ENCODE data around the gene CAPN8.
A peak's percentile ranks its signal among the peaks of the same experiment; 100 is the strongest.

The CAPN8 gene

GRCh38 chr1:223609066-223609465 is 56.4 kb downstream of the CAPN8 start:
- TF ChIP-seq, protein P1, sequence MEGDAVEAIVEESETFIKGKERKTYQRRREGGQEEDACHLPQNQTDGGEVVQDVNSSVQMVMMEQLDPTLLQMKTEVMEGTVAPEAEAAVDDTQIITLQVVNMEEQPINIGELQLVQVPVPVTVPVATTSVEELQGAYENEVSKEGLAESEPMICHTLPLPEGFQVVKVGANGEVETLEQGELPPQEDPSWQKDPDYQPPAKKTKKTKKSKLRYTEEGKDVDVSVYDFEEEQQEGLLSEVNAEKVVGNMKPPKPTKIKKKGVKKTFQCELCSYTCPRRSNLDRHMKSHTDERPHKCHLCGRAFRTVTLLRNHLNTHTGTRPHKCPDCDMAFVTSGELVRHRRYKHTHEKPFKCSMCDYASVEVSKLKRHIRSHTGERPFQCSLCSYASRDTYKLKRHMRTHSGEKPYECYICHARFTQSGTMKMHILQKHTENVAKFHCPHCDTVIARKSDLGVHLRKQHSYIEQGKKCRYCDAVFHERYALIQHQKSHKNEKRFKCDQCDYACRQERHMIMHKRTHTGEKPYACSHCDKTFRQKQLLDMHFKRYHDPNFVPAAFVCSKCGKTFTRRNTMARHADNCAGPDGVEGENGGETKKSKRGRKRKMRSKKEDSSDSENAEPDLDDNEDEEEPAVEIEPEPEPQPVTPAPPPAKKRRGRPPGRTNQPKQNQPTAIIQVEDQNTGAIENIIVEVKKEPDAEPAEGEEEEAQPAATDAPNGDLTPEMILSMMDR (IDR thresholded peaks at IDR 0.05; ENCODE audit: low read depth, low read length), result no peak
- H3K36me3 ChIP-seq, result no peaks in the 10 kb centered on the region

GRCh38 chr1:223558512-223558911 is 107.0 kb downstream of the CAPN8 start:
- Histone ChIP-seq H3K9me3 (no peaks in the 10 kb centered on the region), H3K4me3 (ENCODE audit: low read depth, low read length) (no peak overlapping the region), H3K4me1 (no peaks in the 10 kb centered on the region), H3K27me3 (no peaks in the 10 kb centered on the region), H3K36me3 (no peaks in the 10 kb centered on the region)
- DNase-seq, result no peak
- TF ChIP-seq, protein P1 (IDR thresholded peaks at IDR 0.05; ENCODE audit: low read depth, low read length), result no peak

More at GRCh38 chr1:223609066-223609465, 56.4 kb downstream of the CAPN8 start:
- DNase-seq, result no peak
- no peaks in the 10 kb centered on the region for H3K4me1 ChIP-seq
- no peak overlapping the region for H3K4me3 ChIP-seq (ENCODE audit: low read depth, low read length)
- no peaks in the 10 kb centered on the region for H3K27me3 ChIP-seq
- H3K9me3 ChIP-seq, result no peaks in the 10 kb centered on the region

DNA sequence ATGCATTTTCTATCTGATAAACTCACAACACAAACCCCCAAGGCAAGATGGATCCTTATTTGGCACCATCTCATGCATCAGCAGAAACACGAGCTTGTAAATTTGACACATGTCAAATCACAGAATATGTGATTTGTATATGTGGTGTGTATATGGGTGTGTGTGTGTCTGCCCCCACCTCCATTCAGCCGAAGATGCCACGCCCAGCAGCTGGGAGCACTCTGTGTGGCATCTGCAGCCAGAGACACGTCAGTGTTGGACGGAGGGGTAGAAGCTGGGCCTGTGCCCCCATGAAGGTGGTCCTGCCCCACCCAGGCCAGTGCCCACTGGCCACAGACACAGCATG is 108.4 kb downstream of the CAPN8 start:
- Histone ChIP-seq H3K27me3 (no peaks in the 10 kb centered on the region), H3K36me3 (no peaks in the 10 kb centered on the region), H3K9me3 (no peaks in the 10 kb centered on the region), H3K4me1 (no peaks in the 10 kb centered on the region), H3K4me3 (ENCODE audit: low read depth, low read length) (no peak overlapping the region)
- DNase-seq, result no peak
- TF ChIP-seq, protein P1 (IDR thresholded peaks at IDR 0.05; ENCODE audit: low read depth, low read length), result no peak

GRCh38 chr1:223556414-223557129 is 108.9 kb downstream of the CAPN8 start:
- TF ChIP-seq, protein P1 (IDR thresholded peaks at IDR 0.05; ENCODE audit: low read depth, low read length), result peak; percentile 86
- no peaks in the 10 kb centered on the region for H3K4me1 ChIP-seq

DNA sequence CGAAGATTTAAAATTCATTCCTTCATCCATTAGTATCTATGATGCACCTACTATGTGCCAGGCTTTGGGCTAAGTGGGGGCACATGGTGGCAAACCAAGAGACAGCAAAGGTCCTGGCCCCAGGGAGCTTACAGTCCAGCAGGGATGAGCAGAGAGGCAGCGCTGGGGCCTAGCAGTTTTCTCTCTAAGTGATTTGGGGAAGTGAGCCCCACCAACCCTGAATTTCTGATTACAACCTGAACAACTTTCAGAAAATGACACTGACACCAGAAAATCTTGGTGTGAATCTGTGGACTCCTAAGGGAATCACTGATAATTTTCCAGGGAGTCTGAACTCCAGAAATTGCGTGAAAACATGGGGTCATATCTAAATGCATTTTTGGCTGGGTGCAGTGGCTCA is 111.5 kb downstream of the CAPN8 start:
- Histone ChIP-seq H3K9me3 (no peaks in the 10 kb centered on the region), H3K36me3 (no peaks in the 10 kb centered on the region), H3K4me1 (no peaks in the 10 kb centered on the region), H3K4me3 (ENCODE audit: low read depth, low read length) (no peak overlapping the region), H3K27me3 (no peaks in the 10 kb centered on the region)
- no peak for DNase-seq
- TF ChIP-seq, protein P1 (IDR thresholded peaks at IDR 0.05; ENCODE audit: low read depth, low read length), result no peak

More at GRCh38 chr1:223556414-223557129, 108.9 kb downstream of the CAPN8 start:
- no peaks in the 10 kb centered on the region for H3K9me3 ChIP-seq
- DNase-seq, result peak; percentile 67
- H3K27me3 ChIP-seq, result no peaks in the 10 kb centered on the region
- H3K36me3 ChIP-seq, result no peaks in the 10 kb centered on the region
- H3K4me3 ChIP-seq (ENCODE audit: low read depth, low read length), result no peak overlapping the region

DNA sequence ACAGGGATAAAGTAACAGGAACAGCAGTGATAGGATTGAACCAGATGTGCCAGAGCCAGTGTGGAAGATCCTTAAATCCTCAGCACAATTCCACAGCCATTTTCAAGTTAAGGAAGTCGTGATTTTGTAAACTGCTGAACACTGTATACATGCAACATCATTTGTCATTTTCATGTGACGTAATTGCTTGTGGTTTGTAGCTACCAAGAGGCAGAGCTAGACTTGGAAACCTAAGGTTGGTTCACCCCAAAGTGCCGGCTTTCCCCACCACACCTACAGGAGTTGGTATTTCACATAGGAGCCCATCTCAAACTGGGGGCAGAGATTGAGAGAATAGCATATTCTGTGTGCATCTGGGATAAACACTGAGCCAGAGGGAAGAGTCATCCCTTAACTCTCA is 113.9 kb downstream of the CAPN8 start:
- Histone ChIP-seq H3K4me1 (no peaks in the 10 kb centered on the region), H3K4me3 (ENCODE audit: low read depth, low read length) (no peak overlapping the region), H3K9me3 (no peaks in the 10 kb centered on the region), H3K36me3 (no peaks in the 10 kb centered on the region), H3K27me3 (no peaks in the 10 kb centered on the region)
- DNase-seq, result no peak
- TF ChIP-seq, protein P1 (IDR thresholded peaks at IDR 0.05; ENCODE audit: low read depth, low read length), result no peak

Data from BE2C (cell line).